ENCODE measurements around the gene MYL11. TPM values are rescaled to one million over a fixed set of nuclear protein-coding genes. Genes with fewer than 3 reads are reported as not detected.

MYL11 gene
- total RNA-seq, 2 donors from 2014 or later: 8.5 TPM; not detected in 1

GRCh38 chr16:30357715-30358576 is 16.7 kb upstream of the MYL11 start:
- no peaks in the 10 kb centered on the region for H3K27me3 Mint-ChIP-seq
- peaks cover 9% of the 10 kb centered on the region for H3K36me3 Mint-ChIP-seq
- peak overlapping the region in 1 of 2 donors; percentile 99 for H3K27ac Mint-ChIP-seq
- H3K9me3 Mint-ChIP-seq: no peaks in the 10 kb centered on the region
- ATAC-seq (no peak), DNase-seq (ENCODE audit: low spot score) (no peak)
- H3K4me3 Mint-ChIP-seq: no peak overlapping the region
- H3K4me1 Mint-ChIP-seq (ENCODE audit: low read depth in 2 of 2): peaks cover 36 to 45% of the 10 kb centered on the region in 2 donors

GRCh38 chr16:30358577-30358936 is 16.0 kb upstream of the MYL11 start:
- no peak overlapping the region for H3K4me3 Mint-ChIP-seq
- peaks cover 14% of the 10 kb centered on the region for H3K36me3 Mint-ChIP-seq

GRCh38 chr16:30358990-30359870 is 15.4 kb upstream of the MYL11 start:
- no peak for DNase-seq (ENCODE audit: low spot score)
- no peak overlapping the region for H3K4me3 Mint-ChIP-seq
- H3K27me3 Mint-ChIP-seq: no peaks in the 10 kb centered on the region
- no peaks in the 10 kb centered on the region for H3K9me3 Mint-ChIP-seq
- peaks cover 35 to 40% of the 10 kb centered on the region in 2 donors for H3K4me1 Mint-ChIP-seq (ENCODE audit: low read depth in 2 of 2)
- peaks cover 14% of the 10 kb centered on the region for H3K36me3 Mint-ChIP-seq
- ATAC-seq: no peak
- no peak overlapping the region for H3K27ac Mint-ChIP-seq

More at GRCh38 chr16:30358577-30358936, 16.0 kb upstream of the MYL11 start:
- Mint-ChIP-seq H3K27me3 (no peaks in the 10 kb centered on the region), H3K27ac (no peak overlapping the region), H3K4me1 (ENCODE audit: low read depth in 2 of 2) (peaks cover 41 to 46% of the 10 kb centered on the region in 2 donors), H3K9me3 (no peaks in the 10 kb centered on the region)
- DNase-seq (ENCODE audit: low spot score) (no peak), ATAC-seq (no peak)

- ATAC-seq (no peak), DNase-seq (ENCODE audit: low spot score) (no peak)
- H3K36me3 Mint-ChIP-seq: peaks cover 14% of the 10 kb centered on the region
- peaks cover 30 to 36% of the 10 kb centered on the region in 2 donors for H3K4me1 Mint-ChIP-seq (ENCODE audit: low read depth in 2 of 2)
- H3K27me3 Mint-ChIP-seq: no peaks in the 10 kb centered on the region
- no peak overlapping the region for H3K27ac Mint-ChIP-seq
- no peak overlapping the region for H3K4me3 Mint-ChIP-seq
- H3K9me3 Mint-ChIP-seq: no peaks in the 10 kb centered on the region
Observed at GRCh38 chr16:30359871-30360170, 14.8 kb upstream of the MYL11 start.

GRCh38 chr16:30361180-30361579 is 13.4 kb upstream of the MYL11 start:
- Mint-ChIP-seq H3K4me1 (ENCODE audit: low read depth in 2 of 2) (peaks cover 31 to 34% of the 10 kb centered on the region in 2 donors), H3K27ac (peak overlapping the region in 1 of 2 donors; percentile 4), H3K36me3 (peaks cover 14% of the 10 kb centered on the region), H3K27me3 (no peaks in the 10 kb centered on the region), H3K4me3 (no peak overlapping the region), H3K9me3 (no peaks in the 10 kb centered on the region)
- ATAC-seq (no peak), DNase-seq (ENCODE audit: low spot score) (no peak)

- no peak for ATAC-seq
- no peak for DNase-seq (ENCODE audit: low spot score)
- Mint-ChIP-seq H3K9me3 (no peaks in the 10 kb centered on the region), H3K27ac (peak overlapping the region; percentile 7 to 12), H3K4me1 (ENCODE audit: low read depth in 2 of 2) (peaks cover 50 to 53% of the 10 kb centered on the region in 2 donors), H3K4me3 (no peak overlapping the region), H3K36me3 (peaks cover 14% of the 10 kb centered on the region), H3K27me3 (no peaks in the 10 kb centered on the region)
Observed at GRCh38 chr16:30365200-30365599, 9.4 kb upstream of the MYL11 start.

GRCh38 chr16:30366511-30366910 is 8.1 kb upstream of the MYL11 start:
- H3K27ac Mint-ChIP-seq: peak overlapping the region; percentile 19 to 79
- peaks cover 46 to 55% of the 10 kb centered on the region in 2 donors for H3K4me1 Mint-ChIP-seq (ENCODE audit: low read depth in 2 of 2)
- H3K9me3 Mint-ChIP-seq: no peaks in the 10 kb centered on the region
- DNase-seq (ENCODE audit: low spot score) (no peak), ATAC-seq (no peak)
- no peaks in the 10 kb centered on the region for H3K27me3 Mint-ChIP-seq
- peaks cover 14% of the 10 kb centered on the region for H3K36me3 Mint-ChIP-seq
- H3K4me3 Mint-ChIP-seq: peak overlapping the region; percentile 90

- H3K4me3 Mint-ChIP-seq: peak overlapping the region; percentile 90
- H3K27ac Mint-ChIP-seq: peak overlapping the region; percentile 19 to 79
- H3K36me3 Mint-ChIP-seq: peaks cover 10% of the 10 kb centered on the region
- no peak for DNase-seq (ENCODE audit: low spot score)
- no peaks in the 10 kb centered on the region for H3K9me3 Mint-ChIP-seq
- no peaks in the 10 kb centered on the region for H3K27me3 Mint-ChIP-seq
- H3K4me1 Mint-ChIP-seq (ENCODE audit: low read depth in 2 of 2): peaks cover 49 to 58% of the 10 kb centered on the region in 2 donors
- no peak for ATAC-seq
Observed at GRCh38 chr16:30367349-30368009, 7.1 kb upstream of the MYL11 start.

- Mint-ChIP-seq H3K9me3 (no peaks in the 10 kb centered on the region), H3K36me3 (peaks cover 2% of the 10 kb centered on the region), H3K27me3 (no peaks in the 10 kb centered on the region), H3K4me3 (peak overlapping the region; percentile 90), H3K4me1 (ENCODE audit: low read depth in 2 of 2) (peaks cover 50 to 52% of the 10 kb centered on the region in 2 donors), H3K27ac (peak overlapping the region; percentile 43 to 79)
- no peak for ATAC-seq
- DNase-seq (ENCODE audit: low spot score): no peak
Observed at GRCh38 chr16:30368122-30368791, 6.3 kb upstream of the MYL11 start.

- DNase-seq (ENCODE audit: low spot score): no peak
- H3K27ac Mint-ChIP-seq: peak overlapping the region; percentile 43 to 79
- ATAC-seq: no peak
- H3K36me3 Mint-ChIP-seq: no peaks in the 10 kb centered on the region
- peak overlapping the region; percentile 90 for H3K4me3 Mint-ChIP-seq
- no peaks in the 10 kb centered on the region for H3K27me3 Mint-ChIP-seq
- H3K9me3 Mint-ChIP-seq: no peaks in the 10 kb centered on the region
- peaks cover 49 to 50% of the 10 kb centered on the region in 2 donors for H3K4me1 Mint-ChIP-seq (ENCODE audit: low read depth in 2 of 2)
Observed at GRCh38 chr16:30368792-30369090, 5.9 kb upstream of the MYL11 start.

GRCh38 chr16:30369091-30369937 is 5.3 kb upstream of the MYL11 start:
- ATAC-seq (no peak), DNase-seq (ENCODE audit: low spot score) (no peak)
- no peaks in the 10 kb centered on the region for H3K36me3 Mint-ChIP-seq
- no peaks in the 10 kb centered on the region for H3K27me3 Mint-ChIP-seq
- H3K9me3 Mint-ChIP-seq: no peaks in the 10 kb centered on the region
- H3K4me1 Mint-ChIP-seq (ENCODE audit: low read depth in 2 of 2): peaks cover 49 to 50% of the 10 kb centered on the region in 2 donors
- peak overlapping the region; percentile 90 for H3K4me3 Mint-ChIP-seq
- H3K27ac Mint-ChIP-seq: peak overlapping the region; percentile 43 to 79

GRCh38 chr16:30369938-30370455 is 4.6 kb upstream of the MYL11 start:
- H3K4me1 Mint-ChIP-seq (ENCODE audit: low read depth in 2 of 2): peaks cover 49% of the 10 kb centered on the region in 2 donors
- no peaks in the 10 kb centered on the region for H3K27me3 Mint-ChIP-seq
- ATAC-seq: peak in 1 of 2 donors; percentile 3
- DNase-seq (ENCODE audit: low spot score): no peak
- no peaks in the 10 kb centered on the region for H3K9me3 Mint-ChIP-seq
- peak overlapping the region; percentile 83 for H3K4me3 Mint-ChIP-seq
- H3K36me3 Mint-ChIP-seq: no peaks in the 10 kb centered on the region
- peak overlapping the region; percentile 91 to 99 for H3K27ac Mint-ChIP-seq
